NCI-H510A treated with DMSO at 0.1 percent for 48 hours (cell line): ENCODE data around the gene IFNAR1.
A peak's percentile ranks its signal among the peaks of the same experiment; 100 is the strongest.
"Not testable (repeated sequence)": the region's sequence is repeated elsewhere in the genome, so short reads cannot be mapped to it uniquely, and the experiment has no call there.

Experiments used
- DNase-seq: peaks from one replicate; lab custom pipeline; 2025; lab: John Stamatoyannopoulos, UW

IFNAR1 gene

DNA sequence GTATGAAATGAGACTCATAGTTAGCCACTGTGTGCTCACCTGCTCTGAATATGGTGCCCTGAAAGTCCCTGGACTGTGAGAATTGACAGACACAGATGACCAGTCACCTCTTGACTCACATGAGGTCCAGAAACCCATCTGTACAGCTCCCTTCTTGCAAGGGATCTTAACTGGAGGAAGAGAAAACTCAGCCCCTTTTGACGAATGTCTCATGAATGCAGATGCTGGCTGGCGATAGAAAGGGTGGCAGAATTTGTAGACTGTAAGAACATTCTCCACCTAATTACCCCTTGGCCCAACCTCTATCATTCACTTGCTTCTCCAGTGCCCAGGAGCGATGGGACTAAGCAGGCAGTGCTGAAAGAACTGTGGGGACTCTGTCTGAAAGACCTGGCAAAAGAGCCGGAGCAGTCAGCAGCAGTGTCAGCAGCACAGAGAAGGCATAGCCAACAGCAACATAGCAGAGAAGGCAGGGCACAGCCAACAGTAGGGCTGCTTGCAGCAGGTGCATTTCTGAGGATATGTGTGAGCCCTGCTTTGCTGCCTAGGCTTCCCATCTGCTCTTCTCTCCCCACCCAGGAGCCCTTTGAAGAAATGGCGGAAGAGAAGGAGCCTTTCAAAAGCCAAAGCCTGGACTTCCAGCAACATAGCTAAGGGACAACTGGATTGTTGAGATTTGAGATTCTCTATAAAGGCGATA, 52.6 kb downstream of the IFNAR1 start:
- no peak for DNase-seq

DNA sequence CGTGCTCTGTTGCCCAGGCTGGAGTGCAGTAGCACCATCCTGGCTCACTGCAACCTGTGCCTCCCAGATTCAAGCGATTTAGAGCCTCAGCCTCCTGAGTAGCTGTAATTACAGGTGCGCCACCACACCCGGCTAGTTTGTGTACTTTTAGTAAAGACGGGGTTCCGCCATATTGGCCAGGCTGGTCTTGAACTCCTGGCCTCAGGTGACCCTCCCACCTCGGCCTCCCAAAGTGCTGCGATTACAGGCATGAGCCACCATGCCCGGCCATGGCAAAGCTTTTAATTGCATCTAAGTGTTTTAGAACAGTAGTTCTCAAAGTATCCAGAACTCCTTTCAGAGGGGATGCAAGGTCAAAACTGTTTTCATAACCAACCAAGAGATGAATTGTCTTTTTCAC, 53.3 kb downstream of the IFNAR1 start:
- no peak for DNase-seq

DNA sequence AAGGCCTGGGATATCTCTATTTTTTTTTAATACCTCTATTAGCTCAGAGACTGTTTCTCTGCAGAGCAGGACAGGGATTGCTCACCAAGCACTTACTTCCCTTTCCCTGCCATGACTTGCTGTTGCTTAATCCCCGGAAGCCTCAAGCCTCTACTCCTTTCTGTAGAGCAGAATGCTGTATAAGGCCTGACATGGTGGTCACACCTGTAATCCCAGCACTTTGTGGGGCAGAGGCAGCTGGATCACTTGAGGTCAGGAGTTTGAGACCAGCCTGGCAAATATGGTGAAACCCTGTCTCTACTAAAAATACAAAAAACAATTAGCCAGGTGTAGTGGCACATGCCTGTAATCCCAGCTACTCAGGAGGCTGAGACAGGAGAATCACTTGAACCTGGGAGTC, 55.2 kb downstream of the IFNAR1 start:
- not testable (repeated sequence) for DNase-seq

DNA sequence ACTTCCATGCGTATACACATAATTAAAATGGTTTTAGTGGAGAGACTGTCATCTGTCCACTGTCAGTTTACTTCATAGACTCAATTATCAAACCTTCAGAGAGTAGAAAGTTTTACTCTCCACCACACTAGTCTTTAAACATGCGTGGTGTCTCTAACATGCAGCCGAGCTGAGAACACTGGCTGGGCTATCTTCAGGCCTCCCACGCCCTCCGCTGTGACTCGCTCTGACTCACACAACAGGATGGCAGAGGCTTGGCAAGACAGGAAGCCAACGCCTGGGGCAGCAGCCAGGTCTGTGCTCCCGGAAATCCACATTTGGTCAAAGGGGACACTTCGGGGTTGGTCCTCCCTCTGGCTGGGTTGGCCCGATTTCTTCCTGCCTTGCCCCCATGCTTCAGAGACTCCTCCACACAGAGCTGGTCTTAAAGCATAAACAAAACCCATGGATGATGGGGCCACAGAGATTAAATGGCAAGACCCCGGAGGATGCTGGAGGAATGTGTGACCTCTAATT, 55.8 kb downstream of the IFNAR1 start:
- DNase-seq: peak; percentile 11

DNA sequence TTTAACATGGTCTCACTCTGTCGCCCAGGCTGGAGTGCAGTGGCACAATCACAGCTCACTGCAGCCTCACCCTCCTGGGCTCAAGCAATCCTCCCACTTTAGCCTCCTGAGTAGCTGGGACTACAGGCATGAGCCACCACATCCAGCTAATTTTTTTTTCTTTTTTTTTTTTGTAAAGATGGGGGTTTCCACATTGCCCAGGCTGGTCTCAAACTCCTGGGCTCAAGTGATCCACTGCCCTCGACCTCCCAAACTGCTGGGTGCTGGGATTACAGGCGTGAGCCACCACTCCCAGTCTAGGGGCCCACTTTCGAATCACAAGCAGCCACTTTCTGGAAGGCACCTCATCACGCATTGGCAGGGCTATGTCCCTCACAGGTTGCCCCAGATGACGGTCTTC, 56.6 kb downstream of the IFNAR1 start:
- DNase-seq: not testable (repeated sequence)

DNA sequence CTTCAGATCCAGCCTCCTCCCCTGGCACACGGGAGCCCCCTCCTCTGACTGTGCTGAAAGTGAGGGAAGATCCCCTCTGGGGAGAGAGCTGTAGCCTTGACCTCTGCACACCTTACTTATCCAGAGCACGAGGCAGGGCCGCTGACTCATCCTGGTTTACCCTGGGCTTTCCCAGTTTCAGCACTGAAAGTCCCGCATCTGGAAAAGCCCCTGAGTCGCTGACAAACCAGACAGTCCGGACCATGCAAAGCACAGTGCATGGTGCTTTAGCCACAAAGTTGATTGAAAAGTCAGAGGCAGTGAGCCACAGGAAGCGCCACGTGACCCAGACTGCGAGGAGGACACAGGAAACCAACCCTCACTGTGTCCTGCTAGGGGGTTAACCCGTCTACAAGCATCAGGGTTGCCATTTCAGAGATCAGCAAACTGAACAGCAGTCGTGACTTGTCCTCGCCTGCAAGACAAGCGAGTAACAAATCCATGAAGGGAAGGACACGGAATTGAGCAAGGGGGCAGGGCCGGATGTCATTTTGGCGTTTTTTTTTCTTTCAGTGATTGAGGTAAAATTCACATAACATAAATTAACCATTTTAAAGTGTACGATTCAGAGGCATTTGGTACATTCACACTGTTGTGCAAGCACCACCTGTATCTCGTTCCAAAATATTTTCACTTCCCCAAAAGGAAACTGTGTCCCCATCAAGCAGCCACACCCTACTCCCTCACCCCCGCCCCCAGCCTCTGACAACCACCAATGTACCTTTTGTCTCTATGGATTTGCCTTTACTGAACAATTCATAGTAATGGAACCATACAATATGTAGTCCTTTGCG, 58.5 kb downstream of the IFNAR1 start:
- DNase-seq: no peak

DNA sequence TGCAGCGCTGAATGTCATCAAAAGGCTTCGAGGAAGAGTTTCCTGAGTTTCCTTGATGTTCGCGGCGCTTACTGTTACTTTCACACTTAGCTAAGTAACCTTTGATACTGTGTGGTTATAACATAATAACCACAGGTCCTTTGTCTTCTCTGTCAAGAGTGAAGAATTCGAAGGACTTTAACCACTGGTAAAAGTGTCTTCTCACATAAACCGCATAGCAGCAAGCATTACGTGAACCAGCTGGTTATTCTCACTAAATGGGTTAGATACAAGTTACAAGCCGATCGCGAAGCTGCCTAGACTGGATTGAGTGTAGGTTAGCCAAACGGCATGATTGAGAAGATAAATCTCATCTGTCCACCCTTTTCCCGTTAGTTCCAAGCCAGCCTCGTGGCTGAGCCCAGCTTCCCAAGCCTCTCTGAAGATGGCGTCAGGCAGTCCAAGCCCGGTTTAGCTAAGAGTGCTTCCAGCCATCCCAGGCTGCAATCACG, 60.1 kb downstream of the IFNAR1 start:
- DNase-seq: no peak

DNA sequence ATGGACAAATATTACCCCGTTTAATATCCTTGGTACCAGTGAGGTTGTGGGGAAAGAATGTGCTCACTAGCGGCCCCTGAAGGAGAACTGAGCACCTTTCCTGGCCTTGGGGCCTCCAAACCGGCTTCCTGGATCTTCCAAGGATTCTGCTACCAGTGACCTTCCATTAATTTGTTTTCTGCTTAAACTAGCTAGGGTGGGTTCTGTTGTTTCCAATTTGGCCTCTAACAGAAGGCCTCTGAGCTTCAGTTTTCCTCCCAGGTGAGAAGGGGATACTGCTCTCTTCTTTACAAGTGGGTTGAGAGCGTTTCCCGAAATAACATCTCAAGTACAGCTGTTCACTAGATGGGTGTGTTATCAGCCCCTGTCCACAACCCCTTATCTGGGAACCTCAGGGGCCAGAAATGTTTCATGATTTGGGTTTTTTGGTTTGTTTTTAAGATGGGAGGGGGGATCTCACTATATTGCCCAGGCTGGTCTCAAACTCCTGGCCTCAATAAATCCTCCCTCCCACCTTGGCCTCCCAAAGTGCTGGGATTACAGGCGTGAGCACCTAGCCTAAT, 61.5 kb downstream of the IFNAR1 start:
- DNase-seq: no peak

DNA sequence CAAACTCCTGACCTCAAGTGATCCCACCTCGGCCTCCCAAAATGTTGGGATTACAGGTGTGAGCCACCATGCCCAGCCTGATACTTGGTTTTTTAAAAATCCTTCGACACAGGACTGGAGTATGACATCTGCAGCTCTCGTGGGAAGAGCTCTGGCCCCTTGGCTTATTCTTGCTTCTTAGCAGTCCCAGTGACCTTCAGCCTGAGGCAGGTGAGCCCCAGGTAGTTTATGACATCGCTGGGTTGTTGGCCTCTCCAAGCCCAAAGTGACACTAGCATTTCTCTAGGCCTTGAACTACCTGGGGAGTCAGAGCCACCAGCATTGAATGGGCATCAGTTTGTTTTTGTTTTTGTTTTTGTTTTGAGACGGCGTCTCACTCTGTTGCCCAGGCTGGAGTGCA, 62.5 kb downstream of the IFNAR1 start:
- DNase-seq: no peak

DNA sequence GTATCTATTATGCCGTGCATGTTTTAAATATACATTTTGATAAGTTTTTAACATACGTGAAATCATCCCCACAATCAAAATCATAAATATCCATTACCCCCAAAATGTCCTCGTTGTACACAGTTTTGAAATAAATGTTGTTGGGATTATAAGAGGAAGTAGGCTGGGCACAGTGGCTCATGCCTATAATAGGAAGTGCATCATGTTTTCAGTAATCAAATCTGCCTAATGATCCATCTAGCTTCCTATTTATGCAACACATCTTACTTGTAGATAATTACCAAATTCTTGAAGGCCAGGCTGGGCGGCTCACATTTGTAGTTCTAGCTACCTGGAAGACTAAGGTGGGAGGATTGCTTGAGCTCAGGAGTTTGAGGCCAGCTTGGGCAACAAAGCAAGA, 63.4 kb downstream of the IFNAR1 start:
- no peak for DNase-seq

DNA sequence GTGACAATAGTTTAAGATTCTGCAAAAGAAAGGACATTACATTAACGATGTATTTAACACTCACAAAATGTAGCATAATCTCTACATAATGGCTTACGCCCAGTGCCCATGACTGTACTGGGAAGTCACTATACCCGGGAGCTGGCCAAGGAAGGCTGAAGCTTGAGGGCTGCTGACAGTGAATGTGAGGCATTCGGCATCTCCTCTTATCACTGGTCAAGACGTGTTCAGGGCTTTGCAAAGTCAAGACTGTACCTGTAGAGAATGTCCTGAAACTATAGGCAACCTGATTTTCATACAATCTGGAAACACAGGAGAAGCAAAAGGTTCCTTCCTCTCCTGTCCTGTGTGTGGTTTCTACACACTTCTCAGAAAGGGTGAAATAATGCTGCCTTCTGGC, 65.7 kb downstream of the IFNAR1 start:
- no peak for DNase-seq

DNA sequence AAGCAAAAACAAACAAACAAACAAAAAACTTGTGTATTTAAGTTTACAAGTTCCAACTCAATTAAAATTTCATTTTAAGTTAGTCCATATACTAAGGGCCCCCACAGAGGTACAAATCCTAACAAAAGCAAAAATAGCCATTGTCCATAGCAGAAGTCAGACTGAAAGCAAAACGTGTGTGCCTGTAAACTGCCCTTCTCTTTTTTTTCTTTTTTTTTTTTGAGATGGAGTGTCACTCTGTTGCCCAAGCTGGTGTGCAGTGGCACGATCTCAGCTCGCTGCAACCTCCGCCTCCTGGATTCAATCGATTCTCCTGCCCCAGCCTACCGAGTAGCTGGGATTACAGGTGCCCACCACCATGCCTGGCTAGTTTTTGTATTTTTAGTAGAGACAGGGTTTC, 66.9 kb downstream of the IFNAR1 start:
- no peak for DNase-seq

DNA sequence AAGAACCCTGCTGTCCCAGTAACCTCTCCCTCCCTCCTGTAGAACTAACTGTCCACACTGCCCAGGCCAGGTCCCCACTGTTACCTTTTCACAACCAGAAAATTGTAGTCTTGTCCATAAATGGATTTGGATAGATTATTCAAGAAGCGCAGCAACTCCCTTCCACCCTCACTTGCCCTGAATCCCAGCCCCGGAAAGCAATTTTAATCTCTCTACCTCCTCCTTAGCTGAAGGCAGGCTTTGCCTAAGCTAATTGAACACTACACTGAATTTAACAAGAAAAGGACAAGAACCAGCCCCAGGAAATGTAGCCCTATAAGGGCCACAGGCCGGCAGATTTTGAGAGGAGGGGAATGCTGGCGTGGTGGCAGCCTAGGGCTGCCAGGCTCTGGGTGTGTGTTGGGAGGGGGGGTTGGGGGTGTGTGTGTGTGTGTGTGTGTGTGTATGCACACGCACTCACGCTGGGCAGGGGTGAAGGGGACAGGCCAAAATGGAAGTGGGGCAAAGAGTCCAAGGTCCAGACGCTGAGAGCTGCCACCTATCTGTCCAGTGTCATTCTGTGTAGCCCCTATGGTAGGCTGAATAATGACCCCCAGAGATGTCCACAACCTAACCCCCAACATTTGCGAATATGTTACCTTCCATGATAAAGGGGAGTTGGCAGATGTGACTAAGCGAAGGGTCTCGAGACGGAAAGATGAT, 67.7 kb downstream of the IFNAR1 start:
- no peak for DNase-seq

DNA sequence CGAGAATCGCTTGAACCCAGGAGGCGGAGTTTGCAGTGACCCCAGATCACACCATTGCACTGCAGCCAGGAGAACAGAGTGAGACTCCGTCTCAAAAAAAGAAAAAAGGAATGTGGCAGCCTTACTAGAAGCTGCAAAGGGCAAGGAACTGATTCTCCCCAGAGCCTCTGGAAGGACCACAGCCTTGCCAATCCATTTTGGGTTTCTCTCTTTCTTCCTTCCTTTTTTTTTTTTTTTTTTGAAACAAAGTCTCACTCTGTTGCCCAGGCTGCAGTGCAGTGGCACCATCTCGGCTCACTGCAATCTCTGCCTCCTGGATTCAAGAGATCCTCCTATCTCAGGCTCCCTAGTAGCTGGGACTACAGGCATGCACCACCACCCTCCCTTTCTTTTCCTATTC, 68.6 kb downstream of the IFNAR1 start:
- DNase-seq: no peak

DNA sequence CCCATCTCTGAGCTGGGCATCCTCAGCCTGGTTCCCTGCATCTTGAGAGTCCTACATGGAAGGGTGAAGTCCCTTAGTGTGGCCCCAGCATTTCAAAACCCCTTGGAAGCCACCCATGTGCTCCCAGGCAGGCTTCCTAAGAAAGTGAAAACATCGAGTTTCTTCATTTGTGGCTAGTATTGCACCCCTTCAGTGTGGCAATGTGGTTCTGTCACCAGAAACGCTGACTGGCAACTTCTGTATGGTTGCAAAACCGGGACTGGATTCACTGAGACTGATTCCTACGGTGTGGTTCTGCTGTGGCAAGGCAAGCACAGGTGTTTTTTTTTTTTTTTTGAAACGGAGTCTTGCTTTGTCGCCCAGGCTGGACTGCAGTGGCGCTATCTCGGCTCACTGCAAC, 69.5 kb downstream of the IFNAR1 start:
- DNase-seq: no peak

DNA sequence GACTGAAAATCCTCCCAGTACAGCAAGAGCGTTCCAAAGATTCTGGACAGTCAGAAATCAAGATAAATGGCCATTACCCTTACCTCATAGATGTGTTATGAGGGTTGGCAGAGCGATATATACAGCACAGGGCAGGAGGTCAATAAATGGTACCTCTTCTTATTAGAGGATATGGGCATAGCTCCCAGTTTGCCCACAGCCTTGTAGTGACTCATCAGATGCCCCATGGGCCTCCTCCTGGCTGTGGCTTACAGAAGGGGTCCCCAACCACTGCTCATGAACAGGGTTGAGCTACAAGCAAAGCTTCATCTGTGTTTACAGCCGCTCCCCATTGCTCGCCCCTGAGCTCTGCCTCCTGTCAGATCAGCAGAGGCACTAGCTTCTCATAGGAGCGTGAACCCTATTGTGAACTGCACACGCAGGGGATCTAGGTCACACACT, 71.1 kb downstream of the IFNAR1 start:
- no peak for DNase-seq

DNA sequence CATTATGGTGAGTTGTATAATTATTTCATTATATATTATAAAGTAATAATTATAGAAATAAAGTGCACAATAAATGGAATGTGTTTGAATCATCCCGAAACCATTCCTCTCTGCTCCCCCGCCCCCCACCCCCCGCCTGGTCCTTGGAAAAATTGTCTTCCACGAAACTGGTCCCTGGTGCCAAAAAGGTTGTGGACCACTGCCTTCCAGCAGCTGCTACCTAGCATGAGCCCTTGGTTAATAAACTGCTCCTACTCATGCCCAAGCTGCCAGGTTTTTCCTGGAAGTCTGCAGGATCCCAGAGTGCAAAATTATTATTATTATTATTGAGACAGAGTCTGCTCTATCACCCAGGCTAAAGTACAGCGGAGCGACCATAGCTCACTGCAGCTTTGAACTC, 71.7 kb downstream of the IFNAR1 start:
- DNase-seq: no peak

DNA sequence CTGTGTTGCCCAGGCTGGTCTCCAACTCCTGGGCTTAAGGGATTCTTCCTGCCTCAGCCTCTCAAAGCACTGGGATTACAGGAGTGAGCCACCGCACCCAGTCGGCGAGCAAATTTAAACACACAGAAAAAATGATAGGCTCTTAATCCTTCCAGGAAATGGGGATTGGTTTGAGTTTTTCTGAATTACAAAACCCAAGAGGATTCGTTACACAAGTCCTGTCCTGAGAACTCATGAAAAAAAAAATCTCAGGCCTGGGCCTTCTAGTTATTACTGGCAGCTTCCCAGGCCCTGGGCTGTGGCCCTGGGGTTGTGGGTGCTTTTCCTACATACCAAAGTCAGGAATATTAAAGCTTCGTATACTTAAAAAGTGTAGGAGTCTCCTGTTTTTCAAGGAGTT, 72.2 kb downstream of the IFNAR1 start:
- DNase-seq: no peak

DNA sequence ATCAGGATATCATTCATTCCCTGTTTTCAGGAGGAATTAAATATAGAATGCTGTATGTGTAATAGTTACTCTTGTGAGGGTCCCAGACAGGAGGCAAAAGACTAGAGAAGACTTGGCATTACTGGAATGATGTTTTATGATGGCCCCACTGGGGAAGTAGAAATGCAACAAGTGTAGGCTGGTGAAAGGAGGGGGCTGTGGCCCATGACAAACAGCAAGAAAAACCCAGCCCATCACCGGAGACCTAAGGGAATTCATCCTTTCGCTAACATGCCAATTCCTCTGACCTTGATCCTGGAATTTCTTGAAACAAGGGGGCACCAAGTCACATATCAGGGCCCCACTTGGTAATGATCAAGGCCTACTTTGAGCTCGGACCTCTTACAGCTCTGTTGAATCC, 72.9 kb downstream of the IFNAR1 start:
- DNase-seq: no peak

DNA sequence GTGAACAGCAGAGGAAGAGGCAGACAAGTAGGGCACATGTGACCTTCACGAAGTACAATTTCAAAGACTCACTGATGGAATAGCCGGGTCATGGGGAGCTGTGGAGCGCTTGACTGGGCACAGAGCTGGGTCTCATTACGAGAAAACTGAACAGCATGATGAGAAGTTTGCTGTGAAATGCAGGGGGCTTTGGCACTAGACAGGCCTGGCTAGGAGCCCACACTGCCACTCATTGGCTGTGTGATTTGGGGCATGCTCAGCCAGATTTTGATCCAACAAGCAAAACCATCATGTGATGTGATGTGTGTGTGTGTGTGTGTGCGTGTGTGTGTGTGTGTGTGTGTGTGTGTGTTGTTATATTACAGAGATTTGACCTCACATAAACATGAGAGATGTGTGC, 73.6 kb downstream of the IFNAR1 start:
- DNase-seq: no peak

DNA sequence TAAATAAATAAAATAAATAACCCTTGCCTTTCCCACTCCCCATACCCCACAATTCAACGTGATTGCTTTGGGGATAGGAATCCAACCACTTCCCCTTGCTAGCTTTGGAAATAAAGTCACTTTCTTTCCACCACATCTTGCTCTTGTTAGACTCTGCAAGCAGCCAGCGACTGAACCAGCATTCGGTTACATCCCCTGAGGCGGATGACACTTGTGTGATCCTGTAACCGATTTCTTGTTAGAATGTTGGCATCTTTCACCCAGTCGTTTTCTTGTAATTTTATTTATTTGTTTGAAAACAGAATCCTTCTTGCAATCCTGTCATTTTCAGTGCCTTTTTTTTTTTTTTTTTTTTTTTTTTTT, 76.8 kb downstream of the IFNAR1 start:
- DNase-seq: no peak
